GM10248 (cell line): Measurements from ENCODE around the gene KDELR1.

Experiments
- CTCF ChIA-PET: fragments of 300-600 bp; sonication (Branson Sonifier 250); formaldehyde crosslinking; extraction: SDS; loops from one replicate; lab custom pipeline; 2021; ENCODE audit warnings: antibody characterized with exemption; lab: Yijun Ruan, JAX
- POLR2A ChIA-PET: fragments of 350-650 bp; sonication (Branson Sonifier 250); formaldehyde crosslinking; extraction: SDS; loops from one replicate; lab custom pipeline; 2020; ENCODE audit warnings: antibody characterized with exemption; lab: Yijun Ruan, JAX
- DNase-seq: peaks from one replicate; pipeline ENCODE4 v3.0.0; 2012; ENCODE audit errors: extremely low spot score
- TF ChIP-seq, protein P1 (sequence below): IDR thresholded peaks from 2 replicates; pipeline ENCODE4 v1.5.1; 2012; ENCODE audit warnings: mild to moderate bottlenecking, low read depth; ENCODE audit errors: extremely low read depth, missing control alignments, control extremely low read depth

Gene KDELR1

GRCh38 chr19:48344892-48345291 is 46.5 kb downstream of the KDELR1 start:
- ChIA-PET CTCF (interaction anchor here (1.1 to 1.5 kb wide), 2 partner anchors 14 to 24 kb away, joined by 3 to 4 read pairs; no protein-coding TSS in a partner anchor), POLR2A (no interaction called here)
- DNase-seq, result no peak
- TF ChIP-seq, protein P1, sequence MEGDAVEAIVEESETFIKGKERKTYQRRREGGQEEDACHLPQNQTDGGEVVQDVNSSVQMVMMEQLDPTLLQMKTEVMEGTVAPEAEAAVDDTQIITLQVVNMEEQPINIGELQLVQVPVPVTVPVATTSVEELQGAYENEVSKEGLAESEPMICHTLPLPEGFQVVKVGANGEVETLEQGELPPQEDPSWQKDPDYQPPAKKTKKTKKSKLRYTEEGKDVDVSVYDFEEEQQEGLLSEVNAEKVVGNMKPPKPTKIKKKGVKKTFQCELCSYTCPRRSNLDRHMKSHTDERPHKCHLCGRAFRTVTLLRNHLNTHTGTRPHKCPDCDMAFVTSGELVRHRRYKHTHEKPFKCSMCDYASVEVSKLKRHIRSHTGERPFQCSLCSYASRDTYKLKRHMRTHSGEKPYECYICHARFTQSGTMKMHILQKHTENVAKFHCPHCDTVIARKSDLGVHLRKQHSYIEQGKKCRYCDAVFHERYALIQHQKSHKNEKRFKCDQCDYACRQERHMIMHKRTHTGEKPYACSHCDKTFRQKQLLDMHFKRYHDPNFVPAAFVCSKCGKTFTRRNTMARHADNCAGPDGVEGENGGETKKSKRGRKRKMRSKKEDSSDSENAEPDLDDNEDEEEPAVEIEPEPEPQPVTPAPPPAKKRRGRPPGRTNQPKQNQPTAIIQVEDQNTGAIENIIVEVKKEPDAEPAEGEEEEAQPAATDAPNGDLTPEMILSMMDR, result no peak

DNA sequence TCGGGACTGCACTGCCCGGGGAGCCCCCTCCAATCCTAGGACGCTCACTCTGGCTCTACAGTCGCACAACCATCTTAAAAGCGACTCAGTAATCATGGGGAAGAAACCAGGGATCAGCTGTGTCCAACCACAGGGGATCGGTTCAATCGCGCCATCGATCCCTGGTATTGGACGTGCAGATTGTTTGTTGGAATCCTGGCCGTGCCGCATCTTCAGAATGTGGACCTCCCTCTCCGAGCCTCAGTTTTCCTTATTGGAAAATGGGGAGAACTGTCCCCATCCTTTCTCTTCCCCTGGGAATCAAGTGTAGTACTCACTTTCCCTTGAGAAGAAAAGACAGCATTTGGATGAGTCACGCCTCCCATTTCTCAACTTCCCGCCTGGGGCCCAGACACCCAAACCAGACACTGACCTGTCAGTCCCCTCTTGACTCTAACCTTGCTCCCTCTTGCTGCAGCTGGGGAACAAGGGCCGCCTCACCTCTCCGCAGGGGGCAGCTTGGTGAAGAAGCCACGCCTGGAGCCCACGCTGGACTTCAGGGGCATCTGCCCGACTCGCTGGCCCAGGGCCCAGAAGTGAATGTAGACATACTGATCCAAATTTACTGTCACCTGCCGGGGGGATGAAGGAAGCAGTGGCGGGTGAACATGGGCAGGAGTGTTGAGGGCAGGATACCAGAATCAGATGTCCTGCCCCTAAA is 48.4 kb downstream of the KDELR1 start:
- TF ChIP-seq, protein P1, result no peak
- POLR2A ChIA-PET, result no interaction called here
- DNase-seq, result no peak
- CTCF ChIA-PET, result interaction anchor here (1.5 kb wide), 1 partner anchor 22 kb away, joined by 4 read pairs; no protein-coding TSS in a partner anchor

DNA sequence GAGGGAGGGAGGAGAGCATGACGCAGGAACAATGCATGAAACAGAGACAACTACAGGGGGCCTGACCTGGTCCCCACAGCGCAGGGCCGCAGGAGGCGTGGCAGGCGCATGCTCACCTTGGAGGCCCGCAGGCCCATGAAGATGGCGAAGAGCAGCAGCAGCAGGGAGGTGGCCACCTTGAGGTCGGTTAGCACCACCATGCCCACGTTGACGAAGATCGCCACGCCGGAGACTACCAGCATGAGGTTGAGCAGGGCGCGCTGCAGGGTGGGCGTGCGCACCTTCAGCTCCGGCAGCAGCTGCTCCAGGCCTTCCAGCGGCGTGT is 49.0 kb downstream of the KDELR1 start:
- POLR2A ChIA-PET, result no interaction called here
- TF ChIP-seq, protein P1, result no peak
- CTCF ChIA-PET, result no interaction called here
- DNase-seq, result no peak

DNA sequence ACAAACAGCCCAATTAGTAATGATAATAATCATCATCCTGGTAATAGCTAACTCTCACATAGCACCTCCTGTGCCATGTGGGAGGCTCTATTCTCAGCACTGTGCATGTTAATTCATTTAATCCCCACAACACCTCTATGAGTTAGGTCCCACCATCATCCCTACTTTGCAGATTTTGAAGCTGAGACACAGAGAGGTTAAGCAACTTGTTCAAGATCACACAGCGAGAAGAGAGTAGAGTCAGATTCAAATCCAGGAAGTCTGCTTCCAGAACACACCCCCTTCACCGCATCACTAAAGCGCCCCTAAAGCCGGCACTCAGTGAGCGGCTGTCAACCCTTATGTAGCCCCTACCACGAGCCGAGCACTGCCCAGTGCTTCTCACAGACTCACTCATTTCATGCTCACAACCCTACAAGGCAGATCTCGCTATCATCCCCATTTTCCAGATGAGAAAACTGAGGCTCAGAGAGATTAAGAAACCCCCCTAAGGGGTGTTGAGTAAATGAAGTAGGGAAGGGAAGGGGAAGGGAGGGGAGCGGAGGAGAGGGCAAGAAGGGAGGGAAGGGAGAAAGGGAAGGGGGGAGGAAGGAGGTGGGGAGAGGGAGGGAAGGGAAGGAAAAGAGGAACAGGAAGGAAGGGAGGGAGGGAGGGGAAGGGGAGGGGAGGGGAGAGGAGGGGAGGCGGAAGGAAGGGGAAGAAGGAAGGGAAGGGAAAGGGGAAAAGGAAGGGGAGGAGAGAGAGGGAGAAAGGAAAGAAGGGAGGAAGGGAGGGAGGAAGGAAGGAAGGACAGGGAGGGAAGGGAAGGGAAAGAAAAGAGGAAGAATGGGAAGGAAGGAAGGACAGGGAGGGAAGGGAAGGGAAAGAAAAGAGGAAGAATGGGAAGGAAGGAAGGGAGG is 49.6 kb downstream of the KDELR1 start:
- POLR2A ChIA-PET, result no interaction called here

DNA sequence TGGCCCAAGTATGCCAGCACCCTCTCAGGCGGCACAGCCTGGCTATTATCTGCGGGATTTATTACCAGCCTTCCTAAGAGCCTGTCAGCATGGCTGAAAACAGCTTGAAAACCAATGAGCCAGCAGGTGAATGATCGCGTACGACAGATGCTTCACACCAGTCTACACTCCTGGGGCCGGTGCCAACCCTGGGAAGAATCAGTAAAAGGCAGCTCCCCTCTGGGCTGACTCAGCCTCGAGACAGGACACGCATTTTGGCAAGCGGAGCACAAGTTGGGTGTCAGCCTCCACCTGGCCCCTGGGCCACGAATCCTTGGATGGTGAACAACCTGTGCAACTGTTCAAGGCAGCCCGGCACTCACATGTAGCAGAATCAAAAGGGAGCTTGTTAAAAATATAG is 50.4 kb downstream of the KDELR1 start:
- TF ChIP-seq, protein P1, result no peak
- ChIA-PET POLR2A (no interaction called here), CTCF (interaction anchor here (0.7 to 3.2 kb wide), 8 partner anchors 8 to 247 kb away, joined by 3 to 9 read pairs (median 4); no protein-coding TSS in a partner anchor)
- no peak for DNase-seq

More for the DNA sequence above, 49.6 kb downstream of the KDELR1 start:
- CTCF ChIA-PET, result interaction anchor here (0.7 to 3.2 kb wide), 5 partner anchors 8 to 246 kb away, joined by 3 to 9 read pairs (median 4); no protein-coding TSS in a partner anchor
- TF ChIP-seq, protein P1, result no peak
- no peak for DNase-seq

- DNase-seq, result no peak
- POLR2A ChIA-PET, result interaction anchor here (0.6 kb wide), 1 partner anchor 242 kb away, joined by 10 read pairs; no protein-coding TSS in a partner anchor
- CTCF ChIA-PET, result interaction anchor here (1.2 to 3.2 kb wide), 6 partner anchors 12 to 246 kb away, joined by 3 to 9 read pairs (median 6); partner anchors contain the start of genes SYNGR4 and TMEM143
- TF ChIP-seq, protein P1, result no peak
These were observed 52.4 kb downstream of the KDELR1 start for GRCh38 chr19:48338802-48339503.
